Parathyroid adenoma (tissue), 2 donors: ENCODE results near the gene NCOA3.

ENCODE experiments used
- H2AFZ ChIP-seq: fragments of 300-600 bp; sonication (generic); one replicate; pipeline ENCODE4 v1.7.0; 2017; ENCODE audit warnings: antibody characterized with exemption, mild to moderate bottlenecking
- H3K27ac ChIP-seq: fragments of 300-600 bp; sonication (generic); one replicate; pipeline ENCODE4 v1.7.0; 2017
- H3K27me3 ChIP-seq: fragments of 300-600 bp; sonication (generic); one replicate; pipeline ENCODE4 v1.7.0; 2017; ENCODE audit warnings: low read length; ENCODE audit not compliant: control insufficient read depth, insufficient read depth
- H3K36me3 ChIP-seq: fragments of 300-600 bp; sonication (generic); one replicate; pipeline ENCODE4 v1.7.0; 2017; ENCODE audit warnings: low read length; ENCODE audit not compliant: control insufficient read depth, insufficient read depth
- H3K4me1 ChIP-seq: fragments of 300-600 bp; sonication (generic); one replicate; pipeline ENCODE4 v1.7.0; 2017; ENCODE audit warnings: control low read depth
- H3K4me2 ChIP-seq: fragments of 300-600 bp; sonication (generic); one replicate; pipeline ENCODE4 v1.7.0; 2017; ENCODE audit warnings: low read length
- H3K4me3 ChIP-seq: fragments of 300-600 bp; sonication (generic); one replicate; pipeline ENCODE4 v1.7.0; 2017; ENCODE audit warnings: low read depth, low read length
- H3K79me2 ChIP-seq: fragments of 300-600 bp; sonication (generic); one replicate; pipeline ENCODE4 v1.7.0; 2017; ENCODE audit warnings: control low read depth
- H3K9ac ChIP-seq: fragments of 300-600 bp; sonication (generic); one replicate; pipeline ENCODE4 v1.7.0; 2017; ENCODE audit warnings: mild to moderate bottlenecking
- H3K9me3 ChIP-seq: fragments of 300-600 bp; sonication (generic); one replicate; pipeline ENCODE4 v1.7.0; 2017; ENCODE audit warnings: low read length; ENCODE audit not compliant: control insufficient read depth
- TF ChIP-seq, protein P1 (sequence below): fragments of 300-600 bp; sonication (generic); IDR thresholded peaks from one replicate; pipeline ENCODE4 v1.7.0; 2017; ENCODE audit warnings: antibody characterized with exemption, mild to moderate bottlenecking
- donor health status: primary hyperparathyroidism.

Gene NCOA3

DNA sequence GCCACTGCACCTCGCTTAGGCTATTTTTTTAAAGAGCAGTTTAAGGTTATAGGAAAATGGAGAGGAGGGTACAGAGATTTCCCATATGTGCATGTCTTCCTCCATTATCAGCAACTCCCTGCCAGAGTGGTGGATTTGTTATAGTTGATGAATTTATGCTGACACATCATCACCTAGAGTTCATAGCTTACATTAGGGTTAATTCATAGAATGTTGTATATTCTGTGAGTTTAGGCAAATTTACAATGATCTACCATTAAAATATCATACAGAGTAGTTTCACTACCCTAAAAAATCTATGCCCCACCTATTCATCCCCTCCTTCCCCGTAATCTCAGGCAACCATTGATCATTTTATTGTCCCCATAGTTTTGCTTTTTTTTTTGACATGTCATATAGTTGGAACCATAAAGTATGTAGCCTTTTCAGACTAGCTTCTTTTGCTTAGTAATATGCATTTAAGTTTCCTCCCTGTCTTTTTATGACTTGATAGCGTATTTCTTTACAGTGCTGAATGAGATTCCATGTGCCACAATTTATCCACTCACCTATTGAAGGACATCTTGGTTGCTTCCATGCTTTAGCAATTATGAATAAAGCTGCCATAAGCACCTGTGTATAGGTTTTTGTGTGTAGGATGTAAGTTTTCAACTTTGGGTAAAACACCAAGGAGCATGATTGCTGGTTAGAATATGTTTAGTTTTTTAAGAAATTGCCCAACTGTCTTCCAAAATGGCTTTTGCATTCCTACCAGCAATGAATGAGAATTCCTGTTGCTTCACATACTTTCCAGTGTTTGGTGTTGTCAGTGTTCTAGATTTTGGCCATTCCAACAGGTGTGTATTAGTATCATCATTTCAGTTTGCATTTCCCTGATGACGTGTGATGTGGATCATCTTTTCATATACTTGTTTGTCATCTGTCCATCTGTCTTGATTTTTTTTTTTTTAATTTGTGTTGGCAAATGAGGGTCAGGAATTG lies 60.2 kb downstream of the NCOA3 start:
- Histone ChIP-seq H3K4me1 (peaks cover 4% of the 10 kb centered on the region), H3K79me2 (peaks cover 32% of the 10 kb centered on the region), H3K9ac (no peak overlapping the region), H3K4me3 (no peak overlapping the region), H2AFZ (no peak overlapping the region), H3K9me3 (no peaks in the 10 kb centered on the region), H3K27ac (no peak overlapping the region), H3K27me3 (no peaks in the 10 kb centered on the region), H3K4me2 (no peak overlapping the region), H3K36me3 (no peaks in the 10 kb centered on the region)
- TF ChIP-seq, protein P1, sequence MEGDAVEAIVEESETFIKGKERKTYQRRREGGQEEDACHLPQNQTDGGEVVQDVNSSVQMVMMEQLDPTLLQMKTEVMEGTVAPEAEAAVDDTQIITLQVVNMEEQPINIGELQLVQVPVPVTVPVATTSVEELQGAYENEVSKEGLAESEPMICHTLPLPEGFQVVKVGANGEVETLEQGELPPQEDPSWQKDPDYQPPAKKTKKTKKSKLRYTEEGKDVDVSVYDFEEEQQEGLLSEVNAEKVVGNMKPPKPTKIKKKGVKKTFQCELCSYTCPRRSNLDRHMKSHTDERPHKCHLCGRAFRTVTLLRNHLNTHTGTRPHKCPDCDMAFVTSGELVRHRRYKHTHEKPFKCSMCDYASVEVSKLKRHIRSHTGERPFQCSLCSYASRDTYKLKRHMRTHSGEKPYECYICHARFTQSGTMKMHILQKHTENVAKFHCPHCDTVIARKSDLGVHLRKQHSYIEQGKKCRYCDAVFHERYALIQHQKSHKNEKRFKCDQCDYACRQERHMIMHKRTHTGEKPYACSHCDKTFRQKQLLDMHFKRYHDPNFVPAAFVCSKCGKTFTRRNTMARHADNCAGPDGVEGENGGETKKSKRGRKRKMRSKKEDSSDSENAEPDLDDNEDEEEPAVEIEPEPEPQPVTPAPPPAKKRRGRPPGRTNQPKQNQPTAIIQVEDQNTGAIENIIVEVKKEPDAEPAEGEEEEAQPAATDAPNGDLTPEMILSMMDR: no peak

DNA sequence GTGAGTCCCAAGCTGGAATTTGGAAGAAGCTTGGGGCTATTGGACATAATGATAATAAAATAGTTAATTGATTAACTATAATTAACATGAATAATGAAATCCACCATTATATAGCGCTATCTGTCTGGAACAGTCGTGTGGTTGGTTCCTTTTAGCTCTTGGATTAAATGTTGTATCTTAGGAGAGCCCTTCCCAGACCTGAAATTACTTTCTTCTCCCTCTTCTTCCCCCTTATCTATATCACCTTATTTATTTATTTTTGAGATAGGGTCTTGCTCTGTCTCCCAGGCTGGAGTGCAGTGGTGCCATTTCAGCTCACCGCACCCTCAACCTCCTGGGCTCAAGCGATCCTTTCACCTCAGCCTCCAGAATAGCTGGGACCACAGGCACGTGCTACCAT lies 64.6 kb downstream of the NCOA3 start:
- Histone ChIP-seq H2AFZ (no peak overlapping the region), H3K36me3 (no peaks in the 10 kb centered on the region), H3K4me2 (no peak overlapping the region), H3K27me3 (no peaks in the 10 kb centered on the region), H3K4me1 (peaks cover 5% of the 10 kb centered on the region), H3K4me3 (no peak overlapping the region), H3K9ac (no peak overlapping the region), H3K9me3 (no peaks in the 10 kb centered on the region), H3K27ac (no peak overlapping the region), H3K79me2 (peaks cover 15% of the 10 kb centered on the region)
- TF ChIP-seq, protein P1: no peak

DNA sequence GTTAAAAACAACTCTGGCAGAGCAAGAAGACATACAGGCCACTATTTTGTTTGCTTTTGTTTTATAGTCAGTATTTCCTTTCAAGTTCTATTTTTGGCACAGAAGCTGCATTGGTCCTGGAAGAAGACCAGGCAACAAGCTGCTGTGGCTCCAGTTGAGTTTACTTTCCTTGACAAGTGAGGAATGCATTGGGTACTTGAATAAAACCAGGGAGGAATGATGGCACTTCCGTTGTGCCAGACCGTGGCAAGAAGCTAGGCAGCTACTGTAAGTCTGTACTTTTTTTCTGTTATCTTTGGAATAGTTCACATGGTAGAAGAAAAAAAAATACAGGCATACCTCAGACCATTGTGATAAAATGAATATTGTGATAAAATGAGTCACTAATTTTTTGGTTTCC lies 66.3 kb downstream of the NCOA3 start:
- peak overlapping the region; percentile 2 for H3K27ac ChIP-seq
- H3K4me2 ChIP-seq: peak overlapping the region; percentile 26
- TF ChIP-seq, protein P1: no peak
- H3K36me3 ChIP-seq: no peaks in the 10 kb centered on the region
- no peaks in the 10 kb centered on the region for H3K27me3 ChIP-seq
- peaks cover 12% of the 10 kb centered on the region for H3K79me2 ChIP-seq
- H3K9ac ChIP-seq: no peak overlapping the region
- peaks cover 5% of the 10 kb centered on the region for H3K4me1 ChIP-seq
- H2AFZ ChIP-seq: no peak overlapping the region
- peak overlapping the region; percentile 9 for H3K4me3 ChIP-seq
- no peaks in the 10 kb centered on the region for H3K9me3 ChIP-seq

DNA sequence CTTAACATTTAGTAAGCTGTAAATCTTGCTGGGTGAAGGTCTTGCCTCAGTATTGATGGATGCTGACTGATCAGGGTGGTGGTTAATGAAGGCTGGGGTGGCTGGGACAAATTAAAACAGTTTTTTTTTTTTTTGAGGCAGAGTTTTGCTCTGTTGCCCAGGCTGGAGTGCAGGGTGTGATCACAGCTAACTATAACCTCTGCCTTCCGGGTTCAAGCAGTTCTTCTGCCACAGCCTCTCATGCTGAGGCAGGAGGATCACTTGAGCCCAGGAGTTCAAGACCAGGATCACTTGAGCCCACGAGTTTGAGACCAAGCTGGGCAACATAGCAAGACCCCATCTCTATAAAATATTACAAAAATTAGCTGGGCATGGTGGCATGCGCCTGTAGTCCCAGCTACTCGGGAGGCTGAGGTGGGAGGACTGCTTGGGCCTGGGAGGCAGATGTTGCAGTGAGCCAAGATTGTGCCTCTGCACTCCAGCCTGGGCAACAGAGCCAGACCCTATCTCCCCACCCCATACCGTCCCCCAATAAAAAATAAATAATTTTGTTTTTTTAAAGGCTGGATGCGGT lies 67.2 kb downstream of the NCOA3 start:
- peak overlapping the region; percentile 2 for H3K27ac ChIP-seq
- no peaks in the 10 kb centered on the region for H3K27me3 ChIP-seq
- H3K79me2 ChIP-seq: peaks cover 8% of the 10 kb centered on the region
- no peak overlapping the region for H3K9ac ChIP-seq
- no peak overlapping the region for H2AFZ ChIP-seq
- H3K4me3 ChIP-seq: no peak overlapping the region
- H3K9me3 ChIP-seq: no peaks in the 10 kb centered on the region
- H3K4me1 ChIP-seq: peaks cover 5% of the 10 kb centered on the region
- H3K4me2 ChIP-seq: no peak overlapping the region
- TF ChIP-seq, protein P1: no peak
- H3K36me3 ChIP-seq: no peaks in the 10 kb centered on the region
